ENCODE data around the gene ABCB10.

ABCB10 gene

DNA sequence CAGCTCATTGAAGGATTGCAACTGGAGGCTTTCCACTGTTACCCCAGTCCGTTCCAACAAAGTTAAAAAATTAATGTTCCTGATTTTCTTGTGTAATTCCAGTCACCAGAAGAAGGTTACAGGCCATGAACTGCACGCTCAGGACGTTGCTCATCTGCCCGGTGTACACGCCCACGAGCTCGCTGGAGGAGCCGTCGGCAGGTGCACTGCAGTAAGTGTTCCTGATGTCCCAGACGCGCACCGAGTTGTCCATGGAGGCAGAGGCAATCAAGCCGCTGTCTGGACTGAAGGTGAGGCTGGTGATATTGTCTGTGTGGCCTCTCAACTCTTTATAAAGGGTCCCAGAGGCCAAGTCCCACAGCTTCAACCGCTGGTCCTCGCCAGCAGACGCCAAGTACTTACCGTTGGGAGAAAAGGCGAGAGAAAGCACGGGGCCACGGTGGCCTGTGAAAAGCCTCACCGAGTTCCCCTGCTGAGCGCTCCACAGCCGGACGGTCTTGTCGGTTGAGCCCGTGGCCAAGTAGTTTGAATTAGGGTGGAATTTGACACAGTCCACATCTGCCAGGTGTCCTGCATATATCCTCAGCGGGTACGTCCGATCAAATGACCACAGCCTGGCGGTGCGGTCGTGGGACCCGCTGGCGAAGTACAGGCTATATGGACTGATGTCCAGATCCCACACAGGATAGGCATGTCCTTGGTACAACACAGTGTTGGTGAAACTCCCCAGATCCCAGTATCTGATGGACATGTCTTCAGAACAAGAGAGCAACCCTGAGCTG is 35.9 kb upstream of the ABCB10 start:
- H4K91ac ChIP-seq (ENCODE audit: low read depth, low read length, poor library complexity), result no peak overlapping the region
- no peak overlapping the region for H2BK12ac ChIP-seq (ENCODE audit: low read length)

DNA sequence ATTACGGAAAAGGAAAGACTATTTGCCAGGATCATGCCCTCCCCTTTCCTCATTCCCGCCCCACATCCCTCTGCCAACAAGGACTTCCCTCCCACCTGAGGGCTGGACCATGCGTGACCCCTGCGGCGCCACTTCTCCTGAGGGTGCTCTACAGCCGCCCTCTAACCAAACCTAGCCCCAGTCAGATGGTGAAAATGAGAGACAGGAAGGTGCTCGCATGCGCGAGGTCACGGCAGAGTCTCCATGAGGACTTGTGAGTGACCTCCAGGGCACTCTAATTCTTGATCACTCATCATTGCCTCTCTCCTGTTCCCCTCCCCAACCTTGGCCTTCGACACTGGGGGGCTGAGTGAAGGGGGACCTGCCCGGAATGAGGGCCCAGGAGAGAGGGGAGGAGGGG is 35.3 kb upstream of the ABCB10 start:
- H3K23ac ChIP-seq (ENCODE audit: low read depth, low read length, poor library complexity), result no peak overlapping the region
- no peaks in the 10 kb centered on the region for H3K27me3 ChIP-seq (ENCODE audit: control insufficient read depth in 3 of 3, insufficient read depth in 3 of 3, low read depth in 1 of 3, low read length in 3 of 3)
- no peak overlapping the region for H4K8ac ChIP-seq (ENCODE audit: low read depth, low read length)
- no peak overlapping the region for H2BK15ac ChIP-seq (ENCODE audit: low read length)
- H3K9me3 ChIP-seq (replicated peaks in 1 of 2; ENCODE audit: control insufficient read depth in 2 of 2, insufficient read depth in 1 of 2, low read depth in 1 of 2, low read length in 2 of 2), result no peaks in the 10 kb centered on the region
- H3K27ac ChIP-seq (replicated peaks; ENCODE audit: low read length), result no peak overlapping the region
- H2BK12ac ChIP-seq (ENCODE audit: low read length), result no peak overlapping the region
- H3K36me3 ChIP-seq (replicated peaks in 1 of 2; ENCODE audit: control insufficient read depth in 2 of 2, insufficient read depth in 2 of 2, low read length in 2 of 2), result peaks cover 8 to 53% of the 10 kb centered on the region in 2 donors
- H3K4me1 ChIP-seq (ENCODE audit: control insufficient read depth in 2 of 2, insufficient read depth in 1 of 2, low read depth in 1 of 2, low read length in 2 of 2), result no peaks in the 10 kb centered on the region
- WGBS, 2 donors (ENCODE audit: extremely low coverage in 2 of 2, insufficient read length in 2 of 2, insufficient replicate concordance in 1 of 2), result no CpG with 5 or more reads among the region's 12 CpGs
- H3K4ac ChIP-seq (ENCODE audit: low read length), result no peak overlapping the region
- no peak overlapping the region for H2AFZ ChIP-seq (ENCODE audit: low read length)
- H2BK120ac ChIP-seq (ENCODE audit: low read depth, low read length), result no peak overlapping the region
- H4K91ac ChIP-seq (ENCODE audit: low read depth, low read length, poor library complexity), result no peak overlapping the region
- no peak overlapping the region for H3K4me3 ChIP-seq (ENCODE audit: low read length in 2 of 2)
- no peak overlapping the region for H3K4me2 ChIP-seq (ENCODE audit: insufficient read depth, low read length, poor library complexity, severe bottlenecking)
- H3K18ac ChIP-seq (ENCODE audit: low read length), result no peak overlapping the region
- H3K79me1 ChIP-seq (ENCODE audit: low read depth, low read length), result no peaks in the 10 kb centered on the region
- no peak overlapping the region for H3K9ac ChIP-seq (ENCODE audit: low read depth, low read length, poor library complexity)
- no peak for DNase-seq (ENCODE audit: low spot score)
- H3K14ac ChIP-seq (ENCODE audit: low read length), result no peak overlapping the region
- H2AK5ac ChIP-seq (ENCODE audit: low read depth, low read length), result no peak overlapping the region
- H2BK5ac ChIP-seq (ENCODE audit: low read length), result no peak overlapping the region

More for the DNA sequence above, 35.9 kb upstream of the ABCB10 start:
- Histone ChIP-seq H3K23ac (ENCODE audit: low read depth, low read length, poor library complexity) (no peak overlapping the region), H3K14ac (ENCODE audit: low read length) (no peak overlapping the region), H2BK15ac (ENCODE audit: low read length) (no peak overlapping the region), H3K4me2 (ENCODE audit: insufficient read depth, low read length, poor library complexity, severe bottlenecking) (no peak overlapping the region), H2AK5ac (ENCODE audit: low read depth, low read length) (no peak overlapping the region), H3K79me1 (ENCODE audit: low read depth, low read length) (no peaks in the 10 kb centered on the region), H2BK120ac (ENCODE audit: low read depth, low read length) (no peak overlapping the region), H3K4ac (ENCODE audit: low read length) (no peak overlapping the region), H3K18ac (ENCODE audit: low read length) (no peak overlapping the region), H2AFZ (ENCODE audit: low read length) (no peak overlapping the region), H3K4me3 (ENCODE audit: low read length in 2 of 2) (no peak overlapping the region), H3K36me3 (replicated peaks in 1 of 2; ENCODE audit: control insufficient read depth in 2 of 2, insufficient read depth in 2 of 2, low read length in 2 of 2) (peaks cover 8 to 59% of the 10 kb centered on the region in 2 donors), H3K9me3 (replicated peaks in 1 of 2; ENCODE audit: control insufficient read depth in 2 of 2, insufficient read depth in 1 of 2, low read depth in 1 of 2, low read length in 2 of 2) (no peaks in the 10 kb centered on the region), H4K8ac (ENCODE audit: low read depth, low read length) (no peak overlapping the region), H3K27me3 (ENCODE audit: control insufficient read depth in 3 of 3, insufficient read depth in 3 of 3, low read depth in 1 of 3, low read length in 3 of 3) (no peaks in the 10 kb centered on the region), H3K9ac (ENCODE audit: low read depth, low read length, poor library complexity) (no peak overlapping the region), H2BK5ac (ENCODE audit: low read length) (no peak overlapping the region), H3K27ac (replicated peaks; ENCODE audit: low read length) (no peak overlapping the region), H3K4me1 (ENCODE audit: control insufficient read depth in 2 of 2, insufficient read depth in 1 of 2, low read depth in 1 of 2, low read length in 2 of 2) (no peaks in the 10 kb centered on the region)
- no CpG with 5 or more reads among the region's 34 CpGs for WGBS, 2 donors (ENCODE audit: extremely low coverage in 2 of 2, insufficient read length in 2 of 2, insufficient replicate concordance in 1 of 2)
- DNase-seq (ENCODE audit: low spot score), result no peak

DNA sequence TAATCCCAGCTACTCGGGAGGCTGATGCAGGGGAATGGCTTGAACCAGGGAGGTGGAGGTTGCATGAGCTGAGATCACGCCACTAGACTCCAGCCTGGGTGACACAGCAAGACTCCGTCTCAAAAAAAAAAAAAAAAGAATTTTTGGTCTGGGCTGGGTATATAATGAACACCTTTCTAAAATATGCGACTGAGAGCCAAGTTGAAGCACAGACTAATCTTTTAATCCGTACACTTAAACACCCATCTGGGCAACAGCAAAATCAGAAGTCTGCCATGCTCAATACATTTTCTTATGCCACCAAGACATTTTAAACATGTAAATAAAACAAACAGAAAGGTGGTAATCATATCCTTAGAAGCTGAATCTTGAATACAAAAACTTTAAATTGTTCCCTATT is 31.6 kb upstream of the ABCB10 start:
- Histone ChIP-seq H3K14ac (ENCODE audit: low read length) (no peak overlapping the region), H3K36me3 (replicated peaks in 1 of 2; ENCODE audit: control insufficient read depth in 2 of 2, insufficient read depth in 2 of 2, low read length in 2 of 2) (peaks cover 7 to 29% of the 10 kb centered on the region in 2 donors), H3K79me1 (ENCODE audit: low read depth, low read length) (no peaks in the 10 kb centered on the region), H2BK15ac (ENCODE audit: low read length) (no peak overlapping the region), H2BK12ac (ENCODE audit: low read length) (no peak overlapping the region), H3K27me3 (ENCODE audit: control insufficient read depth in 3 of 3, insufficient read depth in 3 of 3, low read depth in 1 of 3, low read length in 3 of 3) (no peaks in the 10 kb centered on the region), H2BK5ac (ENCODE audit: low read length) (no peak overlapping the region), H3K9ac (ENCODE audit: low read depth, low read length, poor library complexity) (no peak overlapping the region), H3K9me3 (replicated peaks in 1 of 2; ENCODE audit: control insufficient read depth in 2 of 2, insufficient read depth in 1 of 2, low read depth in 1 of 2, low read length in 2 of 2) (no peaks in the 10 kb centered on the region), H2AK5ac (ENCODE audit: low read depth, low read length) (no peak overlapping the region), H3K23ac (ENCODE audit: low read depth, low read length, poor library complexity) (no peak overlapping the region), H4K8ac (ENCODE audit: low read depth, low read length) (no peak overlapping the region), H2BK120ac (ENCODE audit: low read depth, low read length) (no peak overlapping the region), H3K27ac (replicated peaks; ENCODE audit: low read length) (no peak overlapping the region), H3K4me1 (ENCODE audit: control insufficient read depth in 2 of 2, insufficient read depth in 1 of 2, low read depth in 1 of 2, low read length in 2 of 2) (no peaks in the 10 kb centered on the region), H3K4me2 (ENCODE audit: insufficient read depth, low read length, poor library complexity, severe bottlenecking) (no peak overlapping the region), H2AFZ (ENCODE audit: low read length) (no peak overlapping the region), H3K4ac (ENCODE audit: low read length) (no peak overlapping the region), H4K91ac (ENCODE audit: low read depth, low read length, poor library complexity) (no peak overlapping the region), H3K18ac (ENCODE audit: low read length) (no peak overlapping the region), H3K4me3 (ENCODE audit: low read length in 2 of 2) (no peak overlapping the region)
- no peak for DNase-seq (ENCODE audit: low spot score)
- no CpG with 5 or more reads among the region's 5 CpGs for WGBS, 2 donors (ENCODE audit: extremely low coverage in 2 of 2, insufficient read length in 2 of 2, insufficient replicate concordance in 1 of 2)

DNA sequence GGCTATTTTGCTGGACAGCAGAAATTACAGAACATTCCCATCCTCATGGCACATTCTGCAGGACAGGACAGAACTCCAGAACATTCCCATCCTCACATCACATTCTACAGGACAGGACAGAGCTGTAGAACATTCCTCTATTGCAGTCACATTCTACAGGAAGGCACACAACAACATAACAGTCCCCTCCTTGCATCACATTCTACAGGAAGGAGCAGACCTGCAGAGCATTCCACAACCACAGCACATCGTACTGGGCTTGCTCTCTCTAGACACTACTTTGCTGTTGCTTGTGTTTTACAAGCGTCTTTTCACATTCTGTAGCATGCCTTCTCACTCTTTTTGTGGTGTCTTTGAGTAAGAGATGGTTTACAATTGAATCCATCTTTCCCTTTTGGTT is 26.8 kb upstream of the ABCB10 start:
- H3K4me2 ChIP-seq (ENCODE audit: insufficient read depth, low read length, poor library complexity, severe bottlenecking), result no peak overlapping the region
- H4K8ac ChIP-seq (ENCODE audit: low read depth, low read length), result no peak overlapping the region
- H3K18ac ChIP-seq (ENCODE audit: low read length), result no peak overlapping the region
- WGBS, 2 donors (ENCODE audit: extremely low coverage in 2 of 2, insufficient read length in 2 of 2, insufficient replicate concordance in 1 of 2), result no CpG with 5 or more reads among the region's 2 CpGs
- no peak overlapping the region for H3K4me3 ChIP-seq (ENCODE audit: low read length in 2 of 2)
- H3K14ac ChIP-seq (ENCODE audit: low read length), result no peak overlapping the region
- H4K91ac ChIP-seq (ENCODE audit: low read depth, low read length, poor library complexity), result no peak overlapping the region
- H3K4me1 ChIP-seq (ENCODE audit: control insufficient read depth in 2 of 2, insufficient read depth in 1 of 2, low read depth in 1 of 2, low read length in 2 of 2), result no peaks in the 10 kb centered on the region
- no peak overlapping the region for H2BK5ac ChIP-seq (ENCODE audit: low read length)
- H3K9me3 ChIP-seq (replicated peaks in 1 of 2; ENCODE audit: control insufficient read depth in 2 of 2, insufficient read depth in 1 of 2, low read depth in 1 of 2, low read length in 2 of 2), result no peaks in the 10 kb centered on the region
- no peak overlapping the region for H2BK15ac ChIP-seq (ENCODE audit: low read length)
- no peaks in the 10 kb centered on the region for H3K36me3 ChIP-seq (replicated peaks in 1 of 2; ENCODE audit: control insufficient read depth in 2 of 2, insufficient read depth in 2 of 2, low read length in 2 of 2)
- no peak overlapping the region for H3K27ac ChIP-seq (replicated peaks; ENCODE audit: low read length)
- no peak overlapping the region for H2BK12ac ChIP-seq (ENCODE audit: low read length)
- no peaks in the 10 kb centered on the region for H3K79me1 ChIP-seq (ENCODE audit: low read depth, low read length)
- no peaks in the 10 kb centered on the region for H3K27me3 ChIP-seq (ENCODE audit: control insufficient read depth in 3 of 3, insufficient read depth in 3 of 3, low read depth in 1 of 3, low read length in 3 of 3)
- H2BK120ac ChIP-seq (ENCODE audit: low read depth, low read length), result no peak overlapping the region
- no peak overlapping the region for H2AK5ac ChIP-seq (ENCODE audit: low read depth, low read length)
- DNase-seq (ENCODE audit: low spot score), result no peak
- no peak overlapping the region for H3K9ac ChIP-seq (ENCODE audit: low read depth, low read length, poor library complexity)
- no peak overlapping the region for H3K4ac ChIP-seq (ENCODE audit: low read length)
- no peak overlapping the region for H3K23ac ChIP-seq (ENCODE audit: low read depth, low read length, poor library complexity)
- H2AFZ ChIP-seq (ENCODE audit: low read length), result no peak overlapping the region

Data from neuronal stem cell (in vitro differentiated cells).